ENCODE results near the gene TMTC2.

The TMTC2 gene

GRCh38 chr12:82963956-82964355 is 277.2 kb downstream of the TMTC2 start:
- DNase-seq, result no peak

- DNase-seq, result no peak
These were observed 277.7 kb downstream of the TMTC2 start for GRCh38 chr12:82964446-82964845.

- DNase-seq, result no peak
These were observed 279.4 kb downstream of the TMTC2 start for GRCh38 chr12:82966001-82966559.

- no peak for DNase-seq
These were observed 282.1 kb downstream of the TMTC2 start for GRCh38 chr12:82968631-82969367.

GRCh38 chr12:82970614-82971013 is 283.9 kb downstream of the TMTC2 start:
- DNase-seq, result no peak

- DNase-seq, result no peak
These were observed 284.9 kb downstream of the TMTC2 start for GRCh38 chr12:82971584-82971983.

GRCh38 chr12:82972624-82973023 is 285.9 kb downstream of the TMTC2 start:
- DNase-seq, result no peak

GRCh38 chr12:82973592-82973991 is 286.9 kb downstream of the TMTC2 start:
- DNase-seq, result no peak

GRCh38 chr12:82981150-82981549 is 294.4 kb downstream of the TMTC2 start:
- no peak for DNase-seq

GRCh38 chr12:82994117-82994516 is 307.4 kb downstream of the TMTC2 start:
- no peak for DNase-seq

GRCh38 chr12:82996168-82996812 is 309.6 kb downstream of the TMTC2 start:
- DNase-seq, result no peak

GRCh38 chr12:82998509-82998908 is 311.8 kb downstream of the TMTC2 start:
- DNase-seq, result no peak

GRCh38 chr12:83003026-83003425 is 316.3 kb downstream of the TMTC2 start:
- DNase-seq, result no peak

GRCh38 chr12:83005534-83006197 is 319.0 kb downstream of the TMTC2 start:
- no peak for DNase-seq

GRCh38 chr12:83008703-83009102 is 322.0 kb downstream of the TMTC2 start:
- DNase-seq, result no peak

- DNase-seq, result no peak
These were observed 323.6 kb downstream of the TMTC2 start for GRCh38 chr12:83010169-83010804.

- DNase-seq, result no peak
These were observed 328.9 kb downstream of the TMTC2 start for GRCh38 chr12:83015390-83016217.

- DNase-seq, result no peak
These were observed 329.6 kb downstream of the TMTC2 start for GRCh38 chr12:83016218-83016835.

- no peak for DNase-seq
These were observed 330.3 kb downstream of the TMTC2 start for GRCh38 chr12:83016991-83017390.

GRCh38 chr12:83018088-83018487 is 331.4 kb downstream of the TMTC2 start:
- no peak for DNase-seq

GRCh38 chr12:83027021-83027723 is 340.5 kb downstream of the TMTC2 start:
- no peak for DNase-seq

Data from SHP77 treated with DMSO at 0.1 percent for 48 hours (cell line).